ENCODE data around the gene MSL3B.
"Not testable (repeated sequence)": the region's sequence is repeated elsewhere in the genome, so short reads cannot be mapped to it uniquely, and the experiment has no call there.

Gene MSL3B

GRCh38 chr2:233867993-233868532 lies at the start of gene MSL3B:
TSS of gene MSL3B (minus strand) at chr2:233868386.
- peak; percentile 65 for DNase-seq (ENCODE audit: low spot score)

GRCh38 chr2:233917116-233917515 lies 48.9 kb upstream of the MSL3B start, which contains the start of gene TRPM8:
TSS of gene TRPM8 (plus strand) at chr2:233917373. CDS start at chr2:233926538, 9,165 bp downstream.
- DNase-seq (ENCODE audit: low spot score), result no peak

GRCh38 chr2:233915128-233915527 lies 46.9 kb upstream of the MSL3B start:
- no peak for DNase-seq (ENCODE audit: low spot score)

- no peak for DNase-seq (ENCODE audit: low spot score)
Observed at GRCh38 chr2:233912691-233913423, 44.7 kb upstream of the MSL3B start.

- DNase-seq (ENCODE audit: low spot score), result no peak
Observed at GRCh38 chr2:233907627-233908026, 39.4 kb upstream of the MSL3B start.

- no peak for DNase-seq (ENCODE audit: low spot score)
Observed at GRCh38 chr2:233905945-233906344, 37.8 kb upstream of the MSL3B start.

GRCh38 chr2:233901884-233902283 lies 33.7 kb upstream of the MSL3B start:
- DNase-seq (ENCODE audit: low spot score), result no peak

GRCh38 chr2:233901367-233901766 lies 33.2 kb upstream of the MSL3B start:
- DNase-seq (ENCODE audit: low spot score), result no peak

GRCh38 chr2:233896253-233896652 lies 28.1 kb upstream of the MSL3B start:
- DNase-seq (ENCODE audit: low spot score), result not testable (repeated sequence)

GRCh38 chr2:233892793-233893192 lies 24.6 kb upstream of the MSL3B start:
- DNase-seq (ENCODE audit: low spot score), result no peak

- DNase-seq (ENCODE audit: low spot score), result no peak
Observed at GRCh38 chr2:233882353-233882752, 14.2 kb upstream of the MSL3B start.

- DNase-seq (ENCODE audit: low spot score), result not testable (repeated sequence)
Observed at GRCh38 chr2:233872125-233872524, 3.9 kb upstream of the MSL3B start.

- DNase-seq (ENCODE audit: low spot score), result no peak
Observed at GRCh38 chr2:233871432-233871831, 3.2 kb upstream of the MSL3B start.

- DNase-seq (ENCODE audit: low spot score), result no peak
Observed at GRCh38 chr2:233866479-233866878, 1.7 kb downstream of the MSL3B start.

- no peak for DNase-seq (ENCODE audit: low spot score)
Observed at GRCh38 chr2:233865838-233866237, 2.3 kb downstream of the MSL3B start.

GRCh38 chr2:233862261-233862768 lies 5.9 kb downstream of the MSL3B start:
- DNase-seq (ENCODE audit: low spot score), result no peak

GRCh38 chr2:233858331-233858730 lies 9.9 kb downstream of the MSL3B start:
- DNase-seq (ENCODE audit: low spot score), result no peak

GRCh38 chr2:233857511-233858141 lies 10.6 kb downstream of the MSL3B start:
- DNase-seq (ENCODE audit: low spot score), result peak; percentile 49

GRCh38 chr2:233856184-233856583 lies 12.0 kb downstream of the MSL3B start:
- no peak for DNase-seq (ENCODE audit: low spot score)

- DNase-seq (ENCODE audit: low spot score), result no peak
Observed at GRCh38 chr2:233855345-233855744, 12.8 kb downstream of the MSL3B start.

GRCh38 chr2:233854241-233854981 lies 13.8 kb downstream of the MSL3B start, which contains the start of gene HJURP:
TSS of gene HJURP (minus strand) at chr2:233854535. CDS start at chr2:233854500, 35 bp downstream.
- peak; percentile 100 for DNase-seq (ENCODE audit: low spot score)

GRCh38 chr2:233853883-233854240 lies 14.3 kb downstream of the MSL3B start:
- DNase-seq (ENCODE audit: low spot score), result no peak

Measured in hepatic stellate cell (primary cell).